ENCODE data around the gene RNF207.

DNA sequence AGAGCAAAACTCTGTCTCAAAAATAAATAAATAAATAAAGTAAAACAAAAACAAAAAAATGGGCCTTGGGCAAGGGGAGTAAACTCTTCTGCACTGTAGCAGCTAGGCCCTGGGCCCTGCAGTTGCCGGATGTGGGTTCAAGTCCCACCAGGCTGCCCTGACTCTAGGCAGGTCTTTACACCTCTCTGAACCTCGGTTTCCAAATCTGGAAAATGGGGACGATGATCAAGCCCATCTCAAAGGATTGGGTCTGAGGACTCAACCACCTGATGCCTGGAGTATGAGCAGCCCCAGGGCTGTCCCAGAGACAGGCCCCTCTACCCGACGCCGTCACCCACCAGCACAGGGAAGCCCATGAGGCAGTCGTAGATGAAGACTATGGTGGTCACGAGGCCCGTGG is 47.5 kb downstream of the RNF207 start:
- no peak for TF ChIP-seq CTCF (IDR thresholded peaks at IDR 0.05; ENCODE audit: poor library complexity)
- TF ChIP-seq EZH2phosphoT487 (IDR thresholded peaks at IDR 0.05; ENCODE audit: low read depth, severe bottlenecking, unreplicated experiment), result no peak
